SK-N-SH (cell line): ENCODE data around the gene HRK. TPM values are rescaled to one million over a fixed set of nuclear protein-coding genes. Genes with fewer than 3 reads are reported as not detected.
"Not testable (repeated sequence)": the region's sequence is repeated elsewhere in the genome, so short reads cannot be mapped to it uniquely, and the experiment has no call there.

ENCODE experiments used
- CTCF ChIA-PET: fragments of 300-600, 350-600 bp; formaldehyde crosslinking; extraction: SDS; loops from one replicate; lab custom pipeline; 2021; lab: Yijun Ruan, JAX
- POLR2A ChIA-PET: fragments of 350-600 bp; sonication (Branson Sonifier 250); formaldehyde crosslinking; extraction: SDS; loops from one replicate; lab custom pipeline; 2020; ENCODE audit warnings: antibody characterized with exemption, inconsistent platforms; lab: Yijun Ruan, JAX
- DNase-seq: peaks from one replicate; pipeline ENCODE4 v3.0.0; 2012
- H2AFZ ChIP-seq: fragments of 200-600 bp; sonication (generic); 2 replicates; pipeline ENCODE4 v1.8.1; 2016; ENCODE audit warnings: antibody characterized with exemption, mild to moderate bottlenecking, low read depth
- H3F3A ChIP-seq: fragments of 200-600 bp; sonication (generic); replicated peaks from 2 replicates; pipeline ENCODE3; 2016; ENCODE audit warnings: antibody characterized with exemption, mild to moderate bottlenecking; ENCODE audit not compliant: insufficient read depth
- H3K27ac ChIP-seq, 2 experiments: fragments of 200-500 bp in 1 of 2; fragments of 200-600 bp in 1 of 2; sonication (Bioruptor generic) in 1 of 2; sonication (generic), shearing (Covaris generic) in 1 of 2; 2 replicates each; pipeline versions ENCODE4 v1.5.1 to v1.6.1; 2014 to 2016; ENCODE audit warnings: low read depth in 2 of 2, inconsistent platforms in 1 of 2, low read length in 1 of 2, mild to moderate bottlenecking in 1 of 2, mixed read lengths in 1 of 2
- H3K27me3 ChIP-seq: fragments of 200-600 bp; sonication (generic), shearing (Covaris generic); 2 replicates; pipeline ENCODE4 v1.6.1; 2016; ENCODE audit warnings: mixed run types; ENCODE audit not compliant: insufficient read depth
- H3K36me3 ChIP-seq, 2 experiments: fragments of 200-500 bp in 1 of 2; fragments of 200-600 bp in 1 of 2; sonication (Bioruptor generic) in 1 of 2; sonication (generic) in 1 of 2; replicated peaks in 1 of 2; 2 replicates each; pipeline versions ENCODE3 to v1.5.1; 2014 to 2016; ENCODE audit warnings: low read length in 1 of 2, mild to moderate bottlenecking in 1 of 2; ENCODE audit not compliant: insufficient read depth in 2 of 2, control insufficient read depth in 1 of 2
- H3K4me1 ChIP-seq, 2 experiments: fragments of 200-500 bp in 1 of 2; fragments of 200-600 bp in 1 of 2; sonication (Bioruptor generic) in 1 of 2; sonication (generic), shearing (Covaris generic) in 1 of 2; 2 replicates each; pipeline versions ENCODE4 v1.5.1 to v1.6.1; 2014 to 2016; ENCODE audit warnings: low read depth in 1 of 2, low read length in 1 of 2, mixed run types in 1 of 2; ENCODE audit not compliant: insufficient read depth in 2 of 2, control insufficient read depth in 1 of 2
- H3K4me2 ChIP-seq: fragments of 200-600 bp; sonication (generic), shearing (Covaris generic); 2 replicates; pipeline ENCODE4 v1.6.1; 2017; ENCODE audit warnings: mixed run types
- H3K4me3 ChIP-seq, 2 experiments: fragments of 200-500 bp in 1 of 2; fragments of 200-600 bp in 1 of 2; sonication (Bioruptor generic) in 1 of 2; sonication (generic), shearing (Covaris generic) in 1 of 2; 2 replicates each; pipeline versions ENCODE4 v1.5.1 to v1.8.1; 2014 to 2016; ENCODE audit warnings: low read depth in 2 of 2, inconsistent platforms in 1 of 2, low read length in 1 of 2, mild to moderate bottlenecking in 1 of 2, mixed read lengths in 1 of 2, moderate library complexity in 1 of 2
- H3K79me2 ChIP-seq: fragments of 200-600 bp; sonication (generic); 2 replicates; pipeline ENCODE4 v1.8.1; 2017; ENCODE audit warnings: mild to moderate bottlenecking; ENCODE audit not compliant: insufficient read depth
- H3K9ac ChIP-seq: fragments of 200-600 bp; sonication (generic); 2 replicates; pipeline ENCODE4 v1.6.1; 2017; ENCODE audit warnings: mixed run types
- H3K9me2 ChIP-seq: fragments of 200-600 bp; sonication (generic); 2 replicates; pipeline ENCODE4 v1.6.1; 2017; ENCODE audit warnings: mixed run types
- H3K9me3 ChIP-seq: fragments of 200-600 bp; sonication (generic); 2 replicates; pipeline ENCODE4 v1.6.1; 2017; ENCODE audit warnings: mixed run types, mild to moderate bottlenecking, moderate library complexity
- H4K20me1 ChIP-seq: fragments of 200-600 bp; sonication (generic); 2 replicates; pipeline ENCODE4 v1.6.1; 2017; ENCODE audit warnings: mild to moderate bottlenecking, mixed run types; ENCODE audit not compliant: insufficient read depth
- ELF1 ChIP-seq: IDR thresholded peaks from 2 replicates; pipeline ENCODE4 v1.4.0; 2012
- GABPA ChIP-seq: IDR thresholded peaks from 2 replicates; pipeline ENCODE4 v1.4.0; 2012; ENCODE audit warnings: low read depth, mild to moderate bottlenecking
- GATA2 ChIP-seq: sonication (generic); formaldehyde crosslinking; IDR thresholded peaks from 2 replicates; pipeline ENCODE4 v1.5.0; 2020; ENCODE audit warnings: mild to moderate bottlenecking, missing genetic modification reagents
- NFIC ChIP-seq: IDR thresholded peaks from 2 replicates; pipeline ENCODE4 v1.4.0; 2012; ENCODE audit warnings: borderline replicate concordance
- RAD21 ChIP-seq: IDR thresholded peaks from 2 replicates; pipeline ENCODE4 v1.6.1; 2012; ENCODE audit warnings: mild to moderate bottlenecking, low read length
- REST ChIP-seq: IDR thresholded peaks from 2 replicates; pipeline ENCODE4 v1.6.1; 2012; ENCODE audit warnings: mild to moderate bottlenecking, low read depth, low read length, moderate library complexity
- SMC3 ChIP-seq: IDR thresholded peaks from 2 replicates; pipeline ENCODE4 v1.6.1; 2012; ENCODE audit warnings: low read depth, low read length, improper control_type of control experiment
- TEAD4 ChIP-seq: IDR thresholded peaks from 2 replicates; pipeline ENCODE4 v1.4.0; 2012; ENCODE audit warnings: mild to moderate bottlenecking, borderline replicate concordance; ENCODE audit not compliant: insufficient read depth
- WGBS: methylation state at CpG from one replicate; pipeline ENCODE4 v1.1.6; 2017; ENCODE audit warnings: low lambda C conversion rate; 5-methylcytosine and 5-hydroxymethylcytosine counted together
- polyA plus RNA-seq, 3 experiments: library from polyadenylated mRNA; depleted of rRNA; stranded (reverse); fragments of >200 nt; gene quantifications; 2 replicates each; pipeline ENCODE4 v1.2.3, GENCODE V29; 2012
- TF ChIP-seq, protein P1 (sequence below): IDR thresholded peaks from 2 replicates; pipeline ENCODE4 v1.4.0; 2012; ENCODE audit warnings: low read depth

HRK gene
- polyA plus RNA-seq, 1 of the 3 experiments (the other 2 are of a cell fraction) = 0.02 TPM

DNA sequence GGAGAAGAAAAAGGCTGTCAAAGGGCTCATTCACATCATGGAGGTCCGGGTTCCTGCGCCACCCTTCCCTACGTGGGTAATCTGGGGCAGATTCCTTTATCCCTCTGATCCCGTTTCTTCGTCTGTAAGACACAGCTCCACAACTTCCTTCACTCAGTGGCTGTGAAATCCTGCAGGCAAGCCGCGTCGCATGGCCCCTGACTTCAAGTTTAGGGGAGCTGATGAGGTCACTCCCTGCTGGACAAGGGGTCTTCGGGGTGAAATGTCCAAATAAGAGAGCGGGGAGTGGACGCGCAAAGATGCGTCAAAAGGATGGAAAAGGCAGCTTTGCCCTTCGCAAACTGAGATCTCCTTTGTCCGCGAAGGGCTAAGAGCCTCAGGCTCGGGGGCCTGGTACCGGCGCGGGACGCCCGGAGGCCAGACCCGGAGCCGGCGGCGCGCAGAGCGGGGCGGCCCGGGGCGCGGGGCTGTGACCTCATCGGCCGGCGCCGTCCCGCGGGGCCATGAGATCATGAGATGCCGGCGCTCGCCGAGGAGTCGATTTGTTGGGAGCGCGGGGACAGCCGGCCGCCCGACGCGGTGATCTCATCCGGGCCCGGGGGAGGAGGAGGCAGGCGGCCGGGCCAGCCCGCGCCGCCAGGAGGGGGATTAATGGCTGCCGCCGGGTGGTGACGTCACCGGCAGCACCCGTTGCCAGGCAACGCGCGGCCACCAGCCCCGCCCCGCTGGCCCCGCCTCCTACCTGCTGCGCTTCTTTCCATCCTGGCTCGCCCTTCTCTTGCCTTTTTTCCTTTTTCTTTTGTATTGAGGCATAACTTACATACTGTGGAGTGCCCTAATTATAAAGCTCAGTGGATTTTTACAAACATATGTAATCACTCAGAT, 62.1 kb downstream of the HRK start (continued):
- TF ChIP-seq RAD21 (no peak), GATA2 (CRISPR knock-in tag) (no peak), REST (no peak), NFIC (no peak), TEAD4 (no peak), SMC3 (no peak), ELF1 (no peak), GABPA (no peak)
- TF ChIP-seq, protein P1, sequence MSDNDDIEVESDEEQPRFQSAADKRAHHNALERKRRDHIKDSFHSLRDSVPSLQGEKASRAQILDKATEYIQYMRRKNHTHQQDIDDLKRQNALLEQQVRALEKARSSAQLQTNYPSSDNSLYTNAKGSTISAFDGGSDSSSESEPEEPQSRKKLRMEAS = peak; percentile 46; the same call in 1 of the 2 replicates

DNA sequence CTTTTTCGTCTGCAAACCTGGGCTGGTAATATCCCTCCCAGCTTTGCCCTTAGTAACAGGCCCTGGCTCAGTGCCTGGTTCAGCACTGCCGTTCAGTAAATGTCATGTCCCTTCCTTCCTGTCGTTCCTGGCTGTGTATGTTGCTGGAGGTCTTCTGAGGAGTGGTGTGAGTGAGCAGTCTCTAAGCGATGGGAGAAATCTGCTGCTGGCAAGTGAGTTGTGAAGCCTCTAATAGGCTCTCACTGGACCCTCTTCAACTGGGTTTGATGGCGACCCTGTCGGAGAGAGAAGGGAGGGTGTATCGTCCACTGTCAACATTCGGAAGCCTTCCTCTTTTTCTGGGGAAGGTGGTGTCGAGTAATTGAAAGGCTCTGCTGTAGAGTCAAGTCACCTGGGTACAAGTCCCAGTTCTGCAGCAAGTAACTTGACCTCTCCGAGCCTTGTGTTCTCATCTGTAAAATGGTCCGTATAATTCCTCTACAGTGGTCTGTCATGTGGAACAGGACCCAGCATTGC, 62.8 kb downstream of the HRK start:
- Histone ChIP-seq H3K79me2 (peaks cover 3% of the 10 kb centered on the region; the same call in 1 of the 2 replicates), H3K36me3 (no peaks in the 10 kb centered on the region), H3K9me3 (no peaks in the 10 kb centered on the region), H3K4me1 (peaks cover 4 to 8% of the 10 kb centered on the region in 2 experiments; a peak in 2 of 4 replicates), H3K9ac (peak overlapping the region; percentile 100), H3K27me3 (no peaks in the 10 kb centered on the region), H3K4me3 (peak overlapping the region; percentile 70 to 98), H4K20me1 (no peaks in the 10 kb centered on the region), H2AFZ (peak overlapping the region; percentile 99; the same call in 1 of the 2 replicates), H3K4me2 (peak overlapping the region; percentile 82), H3K9me2 (no peaks in the 10 kb centered on the region), H3K27ac (peak overlapping the region; percentile 92 to 95), H3F3A (peaks cover 14% of the 10 kb centered on the region)
- ChIA-PET CTCF (interaction anchor here (1.0 kb wide), 1 partner anchor 11 kb away, joined by 4 read pairs; no protein-coding TSS in a partner anchor), POLR2A (interaction anchor here (0.7 kb wide), 1 partner anchor 28 kb away, joined by 3 read pairs; no protein-coding TSS in a partner anchor)
- 0 out of 2 replicates have a peak, but pooled peaks have one; percentile 24 for TF ChIP-seq REST
- no peak for TF ChIP-seq GABPA
- no peak for TF ChIP-seq GATA2 (CRISPR knock-in tag)
- DNase-seq = peak; percentile 27
- 68% methylated on average over 9 of the region's 11 CpGs for WGBS

DNA sequence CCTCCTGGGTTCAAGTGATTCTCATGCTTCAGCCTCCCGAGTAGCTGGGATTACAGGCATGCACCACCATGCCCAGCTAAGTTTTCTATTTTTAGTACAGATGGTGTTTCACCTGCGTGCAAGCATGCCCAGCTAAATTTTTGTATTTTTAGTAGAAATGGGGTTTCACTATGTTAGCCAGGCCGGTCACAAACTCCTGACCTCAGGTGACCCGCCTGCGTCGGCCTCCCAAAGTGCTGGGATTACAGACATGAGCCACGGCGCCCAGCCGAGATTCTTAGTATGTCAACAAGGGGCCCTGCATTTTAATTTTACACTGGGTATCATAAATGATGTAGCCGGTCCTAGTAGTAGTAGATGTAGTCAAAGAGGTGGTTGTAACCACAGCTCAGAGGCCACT, 66.5 kb downstream of the HRK start:
- H4K20me1 ChIP-seq, POLR2A ChIA-PET, H3K9ac ChIP-seq, H3K27ac ChIP-seq, H3K4me1 ChIP-seq, H3K9me3 ChIP-seq, H3K79me2 ChIP-seq, H3K27me3 ChIP-seq, H3K4me2 ChIP-seq, DNase-seq, H3K36me3 ChIP-seq, H2AFZ ChIP-seq, H3K4me3 ChIP-seq, H3K9me2 ChIP-seq: not testable (repeated sequence)
- CTCF ChIA-PET = interaction anchor here (0.6 kb wide), 1 partner anchor 55 kb away, joined by 3 read pairs; no protein-coding TSS in a partner anchor
- H3F3A ChIP-seq = peaks cover 14% of the 10 kb centered on the region
- WGBS = 91% methylated on average over 10 of the region's 10 CpGs
